Heart left ventricle (tissue), 13 donors: ENCODE results near the gene ATP5F1C.

Experiments
- CTCF ChIP-seq, 12 donors: fragments of 200-600 bp; sonication (generic) in 4 of 12; IDR thresholded peaks; one replicate each; pipeline versions ENCODE4 v1.5.0 to v1.8.0; 2018 to 2022; ENCODE audit warnings: antibody characterized with exemption in 12 of 12, mild to moderate bottlenecking in 5 of 12
- POLR2A ChIP-seq, 2 donors: fragments of 450-650 bp; IDR thresholded peaks; one replicate each; pipeline ENCODE4 v1.6.1; 2017; ENCODE audit warnings: antibody characterized with exemption in 2 of 2, mild to moderate bottlenecking in 2 of 2, moderate library complexity in 2 of 2
- donor health status: ischemic (EF 13 %, LVEDD 7.1; RV severe dilation, severe dysfunction).
- donor health status: DM: no; HTN: yes; CAD: no.
- donor health status: DM: no; HTN: no; CAD: no.
- donor health status: ischemic (EF 25% LVEDD 6.9; RV normal size, moderate dysfunction).
- donor health status: ischemic (EF 25% LVEDD 5.7; RV mildly dilated, moderate dysfunction).
- donor health status: ischemic (EF 35%, LVEDD 5.7; RV mildly dilated, moderate dysfunction).
- donor health status: nonischemic (EF 11% LVEDD 7.7; RV severe dilation, severe dysfunction).
- donor health status: DM: yes; HTN: yes; CAD: no.
- donor health status: PGD.
- donor health status: ischemic (EF 29% LVEDD 5.4; RV normal size, mild dysfunction).
- donor health status: nonischemic (EF 23%, LVEDD 6.1; RV moderate dilation, normal function).

DNA sequence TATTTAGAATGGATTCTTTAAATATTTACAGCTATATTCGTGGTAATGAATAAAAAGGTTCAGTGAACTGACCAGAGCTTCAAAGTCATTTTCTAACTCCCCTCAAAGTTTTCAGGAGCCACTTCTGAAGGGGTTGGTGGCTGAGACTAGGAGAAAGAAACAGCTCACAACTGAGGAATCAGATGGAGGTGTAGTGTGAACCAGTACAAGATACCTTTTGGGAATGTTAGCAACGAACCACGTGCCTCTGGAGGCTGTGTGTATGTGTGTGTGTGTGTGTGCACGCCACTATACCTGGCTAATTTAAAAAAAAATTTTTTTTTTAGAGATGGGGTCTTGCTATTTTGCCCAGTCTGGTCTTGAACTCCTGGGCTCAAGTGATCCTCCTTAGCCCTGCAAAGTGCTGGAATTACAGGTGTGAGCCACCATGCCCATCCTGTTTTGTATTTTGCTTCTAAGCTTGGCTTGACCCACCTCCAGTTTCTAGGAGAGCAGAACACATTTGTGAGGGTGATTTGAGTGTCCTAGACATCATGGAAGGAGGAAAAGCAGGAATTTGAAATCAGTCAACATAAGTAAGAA, 20.8 kb downstream of the ATP5F1C start:
- TF ChIP-seq CTCF (IDR thresholded peaks at IDR 0.05) (no peak), POLR2A (IDR thresholded peaks at IDR 0.05) (no peak)
